Measurements from ENCODE around the gene KRCC1. TPM values are rescaled to one million over a fixed set of nuclear protein-coding genes. Genes with fewer than 3 reads are reported as not detected.
A peak's percentile ranks its signal among the peaks of the same experiment; 100 is the strongest.

Gene KRCC1
- polyA plus RNA-seq, 3 donors, result 10.8 to 31.6 (median 24.7) TPM

DNA sequence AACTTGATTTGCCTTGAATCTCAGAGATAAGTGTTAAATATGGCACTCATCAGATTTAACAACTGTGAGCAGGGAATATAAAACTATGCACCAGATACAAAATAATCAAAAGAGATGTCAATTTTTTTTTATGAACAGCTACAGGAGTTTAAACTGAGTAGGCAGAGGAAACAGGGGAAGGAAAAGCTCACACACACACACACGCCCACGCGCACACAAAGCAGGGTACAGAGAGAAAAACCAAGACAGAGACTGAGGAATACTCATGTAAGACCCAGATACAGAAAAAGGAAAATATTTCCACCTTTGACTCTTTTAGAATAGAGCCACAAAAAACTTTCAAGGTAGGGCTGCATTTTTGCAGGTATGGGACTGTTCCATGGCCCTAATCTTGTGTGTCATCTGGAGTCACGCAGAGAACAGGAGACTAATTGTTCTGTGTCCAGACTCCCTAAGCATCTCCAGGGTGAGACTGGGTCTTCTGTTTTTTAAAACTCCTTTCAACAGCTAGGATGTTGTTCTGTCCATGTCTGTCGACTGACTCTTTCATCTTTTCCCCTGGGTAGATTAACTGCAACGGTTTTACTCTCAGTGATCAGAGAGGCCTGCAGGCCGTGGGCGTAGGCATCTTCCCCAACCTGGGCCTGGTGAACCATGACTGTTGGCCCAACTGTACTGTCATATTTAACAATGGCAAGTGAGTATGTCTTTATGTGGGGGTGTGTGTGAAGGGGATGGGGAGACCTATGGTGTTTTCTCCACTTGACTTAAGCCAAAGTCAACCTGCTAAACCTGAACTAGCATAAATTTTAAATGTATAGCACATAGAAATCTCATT, 35.1 kb upstream of the KRCC1 start:
- Mint-ChIP-seq H3K4me3 (no peak overlapping the region), H3K27me3 (ENCODE audit: low read depth in 3 of 3) (peaks cover 0 to 4% (median 1%) of the 10 kb centered on the region in 3 donors), H3K36me3 (no peaks in the 10 kb centered on the region), H3K27ac (peak overlapping the region in 1 of 7 donors; percentile 14), H3K9me3 (peaks cover 0 to 6% (median 0%) of the 10 kb centered on the region in 7 donors), H3K4me1 (peaks cover 19% of the 10 kb centered on the region)
- 92% methylated on average over 2 of the region's 8 CpGs for WGBS (ENCODE audit: insufficient coverage)
- Histone ChIP-seq H3K4me2 (replicated peaks; ENCODE audit: extremely low read depth, low read length, poor library complexity, severe bottlenecking) (no peak overlapping the region), H3K9me3 (replicated peaks in 1 of 2; ENCODE audit: control insufficient read depth in 1 of 2, insufficient read depth in 1 of 2, low read length in 2 of 2) (no peaks in the 10 kb centered on the region), H4K20me1 (ENCODE audit: insufficient read depth, low read length) (no peaks in the 10 kb centered on the region), H3K79me2 (ENCODE audit: insufficient read depth, low read length) (no peaks in the 10 kb centered on the region), H3K9ac (ENCODE audit: insufficient read depth, low read length, poor library complexity, severe bottlenecking) (no peak overlapping the region), H3K4me3 (replicated peaks in 1 of 3; ENCODE audit: low read depth in 2 of 3, low read length in 3 of 3) (no peak overlapping the region), H2AFZ (ENCODE audit: insufficient read depth, low read depth, low read length, poor library complexity, severe bottlenecking) (no peak overlapping the region), H3K27me3 (ENCODE audit: control insufficient read depth in 2 of 2, insufficient read depth in 2 of 2, low read length in 2 of 2) (no peaks in the 10 kb centered on the region), H3K27ac (ENCODE audit: low read depth in 1 of 2, low read length in 2 of 2) (no peak overlapping the region), H3K4me1 (ENCODE audit: control insufficient read depth in 1 of 2, insufficient read depth in 2 of 2, low read length in 2 of 2) (peaks cover 7 to 9% of the 10 kb centered on the region in 2 donors), H3K36me3 (replicated peaks in 1 of 2; ENCODE audit: control insufficient read depth in 1 of 2, insufficient read depth in 2 of 2, low read length in 2 of 2) (no peaks in the 10 kb centered on the region)
- TF ChIP-seq, protein P1, sequence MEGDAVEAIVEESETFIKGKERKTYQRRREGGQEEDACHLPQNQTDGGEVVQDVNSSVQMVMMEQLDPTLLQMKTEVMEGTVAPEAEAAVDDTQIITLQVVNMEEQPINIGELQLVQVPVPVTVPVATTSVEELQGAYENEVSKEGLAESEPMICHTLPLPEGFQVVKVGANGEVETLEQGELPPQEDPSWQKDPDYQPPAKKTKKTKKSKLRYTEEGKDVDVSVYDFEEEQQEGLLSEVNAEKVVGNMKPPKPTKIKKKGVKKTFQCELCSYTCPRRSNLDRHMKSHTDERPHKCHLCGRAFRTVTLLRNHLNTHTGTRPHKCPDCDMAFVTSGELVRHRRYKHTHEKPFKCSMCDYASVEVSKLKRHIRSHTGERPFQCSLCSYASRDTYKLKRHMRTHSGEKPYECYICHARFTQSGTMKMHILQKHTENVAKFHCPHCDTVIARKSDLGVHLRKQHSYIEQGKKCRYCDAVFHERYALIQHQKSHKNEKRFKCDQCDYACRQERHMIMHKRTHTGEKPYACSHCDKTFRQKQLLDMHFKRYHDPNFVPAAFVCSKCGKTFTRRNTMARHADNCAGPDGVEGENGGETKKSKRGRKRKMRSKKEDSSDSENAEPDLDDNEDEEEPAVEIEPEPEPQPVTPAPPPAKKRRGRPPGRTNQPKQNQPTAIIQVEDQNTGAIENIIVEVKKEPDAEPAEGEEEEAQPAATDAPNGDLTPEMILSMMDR (IDR thresholded peaks at IDR 0.05), result no peak
- no peak for DNase-seq
- intact Hi-C loops (cut with micrococcal nuclease), result no loop called here

DNA sequence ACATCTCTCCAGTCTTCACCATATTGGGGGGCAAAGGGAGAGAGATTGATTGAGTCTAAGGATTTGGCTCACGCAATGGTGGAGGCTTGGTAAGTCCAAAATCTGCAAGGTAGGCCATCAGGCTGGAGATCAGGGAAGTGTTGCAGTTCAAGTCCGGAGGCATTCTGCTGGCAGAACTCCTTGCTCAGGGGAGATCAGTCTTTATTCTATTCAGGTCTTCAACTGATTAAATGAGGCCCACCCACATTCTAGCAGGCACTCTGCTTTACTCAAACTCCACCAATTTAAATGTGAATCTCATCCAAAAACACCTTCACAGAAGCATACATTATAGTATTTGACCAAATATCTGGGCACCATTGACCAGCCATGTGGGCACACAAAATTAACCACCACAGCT, 33.4 kb upstream of the KRCC1 start:
- intact Hi-C loops (cut with micrococcal nuclease), result no loop called here
- DNase-seq, result no peak
- Histone ChIP-seq H4K20me1 (ENCODE audit: insufficient read depth, low read length) (no peaks in the 10 kb centered on the region), H3K4me2 (replicated peaks; ENCODE audit: extremely low read depth, low read length, poor library complexity, severe bottlenecking) (no peak overlapping the region), H3K4me1 (ENCODE audit: control insufficient read depth in 1 of 2, insufficient read depth in 2 of 2, low read length in 2 of 2) (peaks cover 7 to 9% of the 10 kb centered on the region in 2 donors), H3K9me3 (replicated peaks in 1 of 2; ENCODE audit: control insufficient read depth in 1 of 2, insufficient read depth in 1 of 2, low read length in 2 of 2) (no peaks in the 10 kb centered on the region), H3K9ac (ENCODE audit: insufficient read depth, low read length, poor library complexity, severe bottlenecking) (no peak overlapping the region), H3K79me2 (ENCODE audit: insufficient read depth, low read length) (no peaks in the 10 kb centered on the region), H3K4me3 (replicated peaks in 1 of 3; ENCODE audit: low read depth in 2 of 3, low read length in 3 of 3) (no peak overlapping the region), H3K27ac (ENCODE audit: low read depth in 1 of 2, low read length in 2 of 2) (no peak overlapping the region), H3K27me3 (ENCODE audit: control insufficient read depth in 2 of 2, insufficient read depth in 2 of 2, low read length in 2 of 2) (no peaks in the 10 kb centered on the region), H2AFZ (ENCODE audit: insufficient read depth, low read depth, low read length, poor library complexity, severe bottlenecking) (no peak overlapping the region), H3K36me3 (replicated peaks in 1 of 2; ENCODE audit: control insufficient read depth in 1 of 2, insufficient read depth in 2 of 2, low read length in 2 of 2) (no peaks in the 10 kb centered on the region)
- 93% methylated on average over 2 of the region's 2 CpGs for WGBS (ENCODE audit: insufficient coverage)
- Mint-ChIP-seq H3K27me3 (ENCODE audit: low read depth in 3 of 3) (peaks cover 0 to 4% (median 2%) of the 10 kb centered on the region in 3 donors), H3K36me3 (no peaks in the 10 kb centered on the region), H3K4me1 (peaks cover 19% of the 10 kb centered on the region), H3K9me3 (peaks cover 0 to 3% (median 0%) of the 10 kb centered on the region in 7 donors), H3K4me3 (no peak overlapping the region), H3K27ac (peak overlapping the region in 1 of 7 donors; percentile 21)
- TF ChIP-seq, protein P1 (IDR thresholded peaks at IDR 0.05), result no peak
